ENCODE results near the gene PDE8A. TPM values are rescaled to one million over a fixed set of nuclear protein-coding genes. Genes with fewer than 3 reads are reported as not detected.

The PDE8A gene
- total and polyA plus RNA-seq, 2 experiments from 2014 or later, result 5.6 to 7.5 TPM

DNA sequence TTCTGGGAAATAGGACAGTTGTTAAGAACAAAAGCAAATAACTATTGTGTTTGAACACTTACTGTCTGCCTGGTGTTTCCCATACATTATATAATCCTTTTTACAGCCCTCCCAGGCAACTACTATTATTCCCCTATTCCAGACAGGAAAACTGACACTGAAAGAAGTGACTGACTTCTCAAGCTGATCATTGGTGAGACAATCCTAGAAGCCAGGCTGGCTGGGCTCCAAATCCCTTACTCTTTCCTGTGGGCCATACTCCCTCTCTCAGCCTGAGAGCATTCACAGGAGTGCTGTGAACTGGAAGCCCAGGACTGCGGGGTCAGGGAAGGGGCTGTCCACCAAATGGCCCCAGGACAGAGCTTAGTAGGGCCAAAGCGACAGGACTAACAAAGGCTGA lies 39.2 kb upstream of the PDE8A start:
- Histone ChIP-seq H3K9me2 (ENCODE audit: insufficient read depth) (no peaks in the 10 kb centered on the region), H3F3A (replicated peaks; ENCODE audit: low read depth) (no peaks in the 10 kb centered on the region), H2AFZ (no peak overlapping the region), H3K36me3 (ENCODE audit: insufficient read depth) (no peaks in the 10 kb centered on the region), H3K27ac (ENCODE audit: low read depth) (no peak overlapping the region), H3K4me1 (ENCODE audit: insufficient read depth) (no peaks in the 10 kb centered on the region), H3K4me3 (no peak overlapping the region), H3K79me2 (replicated peaks; ENCODE audit: insufficient read depth) (no peaks in the 10 kb centered on the region), H3K4me2 (no peak overlapping the region), H4K20me1 (replicated peaks; ENCODE audit: insufficient read depth) (no peaks in the 10 kb centered on the region), H3K27me3 (ENCODE audit: insufficient read depth) (no peaks in the 10 kb centered on the region)
- TF ChIP-seq CREB1 (CRISPR knock-in tag; IDR thresholded peaks at IDR 0.05; ENCODE audit: low read depth) (no peak), NANOG (IDR thresholded peaks at IDR 0.05; ENCODE audit: borderline replicate concordance) (no peak), EZH2phosphoT487 (IDR thresholded peaks at IDR 0.05; ENCODE audit: unreplicated experiment) (no peak), ZNF331 (CRISPR knock-in tag; IDR thresholded peaks at IDR 0.05; ENCODE audit: low read depth) (no peak), ZNF114 (CRISPR knock-in tag; IDR thresholded peaks at IDR 0.05) (no peak), EZH2 (IDR thresholded peaks at IDR 0.05; ENCODE audit: low read depth, unreplicated experiment) (no peak), POLR2AphosphoS5 (IDR thresholded peaks at IDR 0.05; ENCODE audit: low read depth) (no peak), JUNB (IDR thresholded peaks at IDR 0.05; ENCODE audit: unreplicated experiment) (no peak)
- TF ChIP-seq, protein P1, sequence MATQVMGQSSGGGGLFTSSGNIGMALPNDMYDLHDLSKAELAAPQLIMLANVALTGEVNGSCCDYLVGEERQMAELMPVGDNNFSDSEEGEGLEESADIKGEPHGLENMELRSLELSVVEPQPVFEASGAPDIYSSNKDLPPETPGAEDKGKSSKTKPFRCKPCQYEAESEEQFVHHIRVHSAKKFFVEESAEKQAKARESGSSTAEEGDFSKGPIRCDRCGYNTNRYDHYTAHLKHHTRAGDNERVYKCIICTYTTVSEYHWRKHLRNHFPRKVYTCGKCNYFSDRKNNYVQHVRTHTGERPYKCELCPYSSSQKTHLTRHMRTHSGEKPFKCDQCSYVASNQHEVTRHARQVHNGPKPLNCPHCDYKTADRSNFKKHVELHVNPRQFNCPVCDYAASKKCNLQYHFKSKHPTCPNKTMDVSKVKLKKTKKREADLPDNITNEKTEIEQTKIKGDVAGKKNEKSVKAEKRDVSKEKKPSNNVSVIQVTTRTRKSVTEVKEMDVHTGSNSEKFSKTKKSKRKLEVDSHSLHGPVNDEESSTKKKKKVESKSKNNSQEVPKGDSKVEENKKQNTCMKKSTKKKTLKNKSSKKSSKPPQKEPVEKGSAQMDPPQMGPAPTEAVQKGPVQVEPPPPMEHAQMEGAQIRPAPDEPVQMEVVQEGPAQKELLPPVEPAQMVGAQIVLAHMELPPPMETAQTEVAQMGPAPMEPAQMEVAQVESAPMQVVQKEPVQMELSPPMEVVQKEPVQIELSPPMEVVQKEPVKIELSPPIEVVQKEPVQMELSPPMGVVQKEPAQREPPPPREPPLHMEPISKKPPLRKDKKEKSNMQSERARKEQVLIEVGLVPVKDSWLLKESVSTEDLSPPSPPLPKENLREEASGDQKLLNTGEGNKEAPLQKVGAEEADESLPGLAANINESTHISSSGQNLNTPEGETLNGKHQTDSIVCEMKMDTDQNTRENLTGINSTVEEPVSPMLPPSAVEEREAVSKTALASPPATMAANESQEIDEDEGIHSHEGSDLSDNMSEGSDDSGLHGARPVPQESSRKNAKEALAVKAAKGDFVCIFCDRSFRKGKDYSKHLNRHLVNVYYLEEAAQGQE (IDR thresholded peaks at IDR 0.05; ENCODE audit: unreplicated experiment), result no peak
- TF ChIP-seq, protein P2, sequence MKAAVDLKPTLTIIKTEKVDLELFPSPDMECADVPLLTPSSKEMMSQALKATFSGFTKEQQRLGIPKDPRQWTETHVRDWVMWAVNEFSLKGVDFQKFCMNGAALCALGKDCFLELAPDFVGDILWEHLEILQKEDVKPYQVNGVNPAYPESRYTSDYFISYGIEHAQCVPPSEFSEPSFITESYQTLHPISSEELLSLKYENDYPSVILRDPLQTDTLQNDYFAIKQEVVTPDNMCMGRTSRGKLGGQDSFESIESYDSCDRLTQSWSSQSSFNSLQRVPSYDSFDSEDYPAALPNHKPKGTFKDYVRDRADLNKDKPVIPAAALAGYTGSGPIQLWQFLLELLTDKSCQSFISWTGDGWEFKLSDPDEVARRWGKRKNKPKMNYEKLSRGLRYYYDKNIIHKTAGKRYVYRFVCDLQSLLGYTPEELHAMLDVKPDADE (IDR thresholded peaks at IDR 0.05), result no peak
- Mint-ChIP-seq H3K4me1 (no peaks in the 10 kb centered on the region), H3K4me3 (no peak overlapping the region), H3K9me3 (peaks cover 2% of the 10 kb centered on the region; the same call in 1 of the 3 replicates), H3K27ac (no peak overlapping the region), H3K27me3 (ENCODE audit: insufficient read depth, low read depth, poor library complexity) (peaks cover 6% of the 10 kb centered on the region), H3K36me3 (ENCODE audit: low read depth) (no peaks in the 10 kb centered on the region)
- no peak for ATAC-seq
- DNase-seq (ENCODE audit: low spot score), result no peak

DNA sequence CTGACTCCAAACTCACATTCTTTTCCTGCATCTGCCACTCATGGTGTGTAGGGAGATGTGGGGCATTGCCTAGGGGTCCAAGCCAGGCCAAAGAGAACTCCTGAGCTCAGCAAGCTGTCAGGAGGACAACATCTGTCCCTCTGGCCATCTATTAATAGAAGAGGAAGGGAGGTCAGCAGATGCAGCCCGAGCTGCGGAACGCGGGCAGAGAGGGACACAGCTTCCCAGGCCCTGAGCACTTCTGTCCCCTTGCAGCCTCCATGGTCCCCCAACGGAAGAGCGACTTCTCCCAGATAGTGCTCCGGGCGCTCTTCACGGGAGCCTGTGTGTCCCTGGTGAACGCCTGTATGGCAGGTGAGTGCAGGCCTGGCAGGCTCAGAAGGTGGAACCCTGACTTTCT lies 37.3 kb upstream of the PDE8A start:
- H3K4me1 Mint-ChIP-seq, result no peaks in the 10 kb centered on the region
- no peaks in the 10 kb centered on the region for H3F3A ChIP-seq (replicated peaks; ENCODE audit: low read depth)
- no peak overlapping the region for H3K4me3 Mint-ChIP-seq
- H3K27ac Mint-ChIP-seq, result no peak overlapping the region
- H3K4me1 ChIP-seq (ENCODE audit: insufficient read depth), result no peaks in the 10 kb centered on the region
- TF ChIP-seq NANOG (IDR thresholded peaks at IDR 0.05; ENCODE audit: borderline replicate concordance) (no peak), STAT1 (IDR thresholded peaks at IDR 0.05; ENCODE audit: unreplicated experiment) (no peak), ZNF331 (CRISPR knock-in tag; IDR thresholded peaks at IDR 0.05; ENCODE audit: low read depth) (no peak), JUNB (IDR thresholded peaks at IDR 0.05; ENCODE audit: unreplicated experiment) (no peak)
- TF ChIP-seq, protein P3, sequence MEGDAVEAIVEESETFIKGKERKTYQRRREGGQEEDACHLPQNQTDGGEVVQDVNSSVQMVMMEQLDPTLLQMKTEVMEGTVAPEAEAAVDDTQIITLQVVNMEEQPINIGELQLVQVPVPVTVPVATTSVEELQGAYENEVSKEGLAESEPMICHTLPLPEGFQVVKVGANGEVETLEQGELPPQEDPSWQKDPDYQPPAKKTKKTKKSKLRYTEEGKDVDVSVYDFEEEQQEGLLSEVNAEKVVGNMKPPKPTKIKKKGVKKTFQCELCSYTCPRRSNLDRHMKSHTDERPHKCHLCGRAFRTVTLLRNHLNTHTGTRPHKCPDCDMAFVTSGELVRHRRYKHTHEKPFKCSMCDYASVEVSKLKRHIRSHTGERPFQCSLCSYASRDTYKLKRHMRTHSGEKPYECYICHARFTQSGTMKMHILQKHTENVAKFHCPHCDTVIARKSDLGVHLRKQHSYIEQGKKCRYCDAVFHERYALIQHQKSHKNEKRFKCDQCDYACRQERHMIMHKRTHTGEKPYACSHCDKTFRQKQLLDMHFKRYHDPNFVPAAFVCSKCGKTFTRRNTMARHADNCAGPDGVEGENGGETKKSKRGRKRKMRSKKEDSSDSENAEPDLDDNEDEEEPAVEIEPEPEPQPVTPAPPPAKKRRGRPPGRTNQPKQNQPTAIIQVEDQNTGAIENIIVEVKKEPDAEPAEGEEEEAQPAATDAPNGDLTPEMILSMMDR (conservative IDR thresholded peaks at IDR 0.05; ENCODE audit: low read depth in 2 of 2), result no peak
- TF ChIP-seq, protein P1 (IDR thresholded peaks at IDR 0.05; ENCODE audit: unreplicated experiment), result no peak
- TF ChIP-seq, protein P2 (IDR thresholded peaks at IDR 0.05), result no peak
- no peaks in the 10 kb centered on the region for H4K20me1 ChIP-seq (replicated peaks; ENCODE audit: insufficient read depth)
- no peaks in the 10 kb centered on the region for H3K36me3 Mint-ChIP-seq (ENCODE audit: low read depth)
- H3K27ac ChIP-seq (ENCODE audit: low read depth), result no peak overlapping the region
- H3K4me3 ChIP-seq, result no peak overlapping the region
- H3K27me3 Mint-ChIP-seq (ENCODE audit: insufficient read depth, low read depth, poor library complexity), result peaks cover 5% of the 10 kb centered on the region
- no peaks in the 10 kb centered on the region for H3K9me2 ChIP-seq (ENCODE audit: insufficient read depth)
- no peaks in the 10 kb centered on the region for H3K79me2 ChIP-seq (replicated peaks; ENCODE audit: insufficient read depth)
- no peak overlapping the region for H2AFZ ChIP-seq
- ATAC-seq (no peak), DNase-seq (ENCODE audit: low spot score) (no peak)
- peaks cover 2% of the 10 kb centered on the region; the same call in 1 of the 3 replicates for H3K9me3 Mint-ChIP-seq
- no peaks in the 10 kb centered on the region for H3K27me3 ChIP-seq (ENCODE audit: insufficient read depth)
- no peak overlapping the region for H3K4me2 ChIP-seq
- H3K36me3 ChIP-seq (ENCODE audit: insufficient read depth), result no peaks in the 10 kb centered on the region
